CD4-positive, alpha-beta T cell (primary cell): ENCODE measurements around the gene ATP11A. TPM values are rescaled to one million over a fixed set of nuclear protein-coding genes. Genes with fewer than 3 reads are reported as not detected.

Experiments
- ATAC-seq: fragments of 200-7000 bp; cut with Tn5 transposase; one replicate; pipeline ENCODE4 v1.10.0; 2022; ENCODE audit warnings: mild to moderate bottlenecking; ENCODE audit not compliant: poor library complexity
- CTCF ChIA-PET: fragments of 350-600 bp; sonication (Branson Sonifier 250); formaldehyde crosslinking; loops from one replicate; lab custom pipeline; 2021; ENCODE audit warnings: antibody characterized with exemption, inconsistent platforms; lab: Charles Lee
- POLR2A ChIA-PET: fragments of 350-600 bp; sonication (Branson Sonifier 250); formaldehyde crosslinking; loops from one replicate; lab custom pipeline; 2021; ENCODE audit warnings: antibody characterized with exemption, inconsistent platforms; lab: Charles Lee
- DNase-seq, 14 experiments: peaks; one replicate each; pipeline ENCODE4 v3.0.0-alpha.2; 2013 to 2020; ENCODE audit warnings: mixed read lengths in 2 of 14
- H3K27ac ChIP-seq, 2 donors: one replicate each; pipeline versions ENCODE4 v1.5.1 to v1.7.0; 2013; ENCODE audit warnings: low read length in 2 of 2, low read depth in 1 of 2, mild to moderate bottlenecking in 1 of 2
- H3K27me3 ChIP-seq, 2 experiments: 1 replicate in 1 of 2; 2 replicates in 1 of 2; pipeline versions ENCODE4 v1.6.1 to v1.7.0; 2013; ENCODE audit warnings: low read length in 2 of 2, control low read depth in 1 of 2, mild to moderate bottlenecking in 1 of 2, moderate library complexity in 1 of 2; ENCODE audit not compliant: insufficient read depth in 2 of 2, control insufficient read depth in 1 of 2
- H3K36me3 ChIP-seq: one replicate; pipeline ENCODE4 v1.6.1; 2013; ENCODE audit warnings: low read length, control low read depth; ENCODE audit not compliant: insufficient read depth
- H3K4me1 ChIP-seq: one replicate; pipeline ENCODE4 v1.6.1; 2013; ENCODE audit warnings: low read length, control low read depth; ENCODE audit not compliant: insufficient read depth
- H3K4me3 ChIP-seq: one replicate; pipeline ENCODE4 v1.5.1; 2013; ENCODE audit warnings: mild to moderate bottlenecking, low read length, moderate library complexity
- H3K9me3 ChIP-seq, 2 experiments: 1 replicate in 1 of 2; 2 replicates in 1 of 2; pipeline versions ENCODE4 v1.6.1 to v1.7.0; 2013; ENCODE audit warnings: low read length in 2 of 2, mild to moderate bottlenecking in 2 of 2, control low read depth in 1 of 2, moderate library complexity in 1 of 2; ENCODE audit not compliant: control insufficient read depth in 1 of 2, insufficient read depth in 1 of 2
- H3K27ac Mint-ChIP-seq: one replicate; pipeline ENCODE4 v1.8.0; 2020; ENCODE audit warnings: mixed read lengths
- H3K27me3 Mint-ChIP-seq: one replicate; pipeline ENCODE4 v1.8.0; 2021; ENCODE audit warnings: mixed read lengths
- H3K36me3 Mint-ChIP-seq: one replicate; pipeline ENCODE4 v1.8.0; 2021; ENCODE audit warnings: low read depth, mixed read lengths
- H3K4me1 Mint-ChIP-seq: one replicate; pipeline ENCODE4 v1.8.0; 2021; ENCODE audit warnings: low read depth, mixed read lengths
- H3K4me3 Mint-ChIP-seq: one replicate; pipeline ENCODE4 v1.8.0; 2020; ENCODE audit warnings: mild to moderate bottlenecking, mixed read lengths
- H3K9me3 Mint-ChIP-seq: one replicate; pipeline ENCODE4 v1.8.0; 2020; ENCODE audit warnings: mixed read lengths
- intact Hi-C, 2 experiments: fragments of 100-400 bp; cut with DNase I in 1 of 2; cut with micrococcal nuclease in 1 of 2; formaldehyde crosslinking; loops; one replicate each; pipeline versions ENCODE4 v1.15.1 to v1.9.0; 2023 to 2025; cut with DNase I, micrococcal nuclease
- total RNA-seq, 174 experiments: library from RNA in 2 of 174; stranded (reverse) in 2 of 174; gene quantifications; one replicate each; pipeline ENCODE4 v1.2.3 and lab custom pipeline; 2021 to 2026
- TF ChIP-seq, protein P1 (sequence below): fragments of 200-600 bp; IDR thresholded peaks from one replicate; pipeline ENCODE4 v1.8.0; 2022; ENCODE audit warnings: antibody characterized with exemption, mild to moderate bottlenecking

Gene ATP11A
- total RNA-seq, 2 experiments from 2014 or later, result 56.7 to 66.8 TPM

DNA sequence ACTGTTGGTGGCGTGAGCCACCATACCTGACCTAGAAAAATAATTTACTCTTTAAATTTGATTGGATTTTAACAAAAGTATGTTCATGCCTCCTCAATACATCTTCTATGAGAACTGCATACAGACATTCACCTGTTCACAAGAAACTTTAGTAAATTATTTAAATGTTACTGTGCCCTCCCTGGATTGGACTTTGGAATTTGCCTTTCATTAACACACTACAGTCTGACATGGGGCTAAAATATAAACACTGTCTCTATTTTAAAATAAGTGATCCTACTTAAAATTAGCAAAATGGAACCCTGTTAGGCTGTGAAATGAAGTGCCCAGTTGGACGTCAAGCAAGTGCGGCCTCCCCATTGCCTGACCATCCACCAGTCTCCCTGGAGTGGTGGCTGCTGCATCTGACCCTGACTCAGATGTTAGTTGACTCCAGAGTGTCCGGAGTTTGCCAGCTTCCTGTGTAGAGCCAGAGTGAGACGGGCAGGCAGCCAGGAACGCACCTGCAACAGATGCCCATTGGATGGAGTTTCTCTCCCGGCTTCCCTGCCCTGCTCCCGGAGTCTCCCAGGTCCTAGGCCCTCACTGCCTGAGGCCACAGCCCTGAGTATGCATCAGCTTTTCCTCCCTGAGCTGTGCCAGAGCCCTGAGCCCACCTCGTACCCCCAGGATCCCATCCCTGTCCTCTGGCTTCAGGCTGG, 45.9 kb upstream of the ATP11A start:
- H3K4me3 ChIP-seq, result no peak overlapping the region
- no peaks in the 10 kb centered on the region for H3K9me3 ChIP-seq
- ChIA-PET CTCF (no interaction called here), POLR2A (no interaction called here)
- H3K4me3 Mint-ChIP-seq, result no peak overlapping the region
- no peak overlapping the region for H3K27ac ChIP-seq
- ATAC-seq (no peak), DNase-seq (no peak)
- no peak overlapping the region for H3K27ac Mint-ChIP-seq
- H3K27me3 Mint-ChIP-seq, result peaks cover 3% of the 10 kb centered on the region
- H3K36me3 Mint-ChIP-seq, result no peaks in the 10 kb centered on the region
- peaks cover 15% of the 10 kb centered on the region for H3K4me1 ChIP-seq
- H3K4me1 Mint-ChIP-seq, result no peaks in the 10 kb centered on the region
- intact Hi-C loops, result loop anchor here in 1 of 2 experiments (5.0 to 10.0 kb wide), 2 partner anchors 43 to 171 kb away; no protein-coding TSS in a partner anchor
- H3K27me3 ChIP-seq, result peaks cover 0 to 3% of the 10 kb centered on the region in 2 experiments
- TF ChIP-seq, protein P1, sequence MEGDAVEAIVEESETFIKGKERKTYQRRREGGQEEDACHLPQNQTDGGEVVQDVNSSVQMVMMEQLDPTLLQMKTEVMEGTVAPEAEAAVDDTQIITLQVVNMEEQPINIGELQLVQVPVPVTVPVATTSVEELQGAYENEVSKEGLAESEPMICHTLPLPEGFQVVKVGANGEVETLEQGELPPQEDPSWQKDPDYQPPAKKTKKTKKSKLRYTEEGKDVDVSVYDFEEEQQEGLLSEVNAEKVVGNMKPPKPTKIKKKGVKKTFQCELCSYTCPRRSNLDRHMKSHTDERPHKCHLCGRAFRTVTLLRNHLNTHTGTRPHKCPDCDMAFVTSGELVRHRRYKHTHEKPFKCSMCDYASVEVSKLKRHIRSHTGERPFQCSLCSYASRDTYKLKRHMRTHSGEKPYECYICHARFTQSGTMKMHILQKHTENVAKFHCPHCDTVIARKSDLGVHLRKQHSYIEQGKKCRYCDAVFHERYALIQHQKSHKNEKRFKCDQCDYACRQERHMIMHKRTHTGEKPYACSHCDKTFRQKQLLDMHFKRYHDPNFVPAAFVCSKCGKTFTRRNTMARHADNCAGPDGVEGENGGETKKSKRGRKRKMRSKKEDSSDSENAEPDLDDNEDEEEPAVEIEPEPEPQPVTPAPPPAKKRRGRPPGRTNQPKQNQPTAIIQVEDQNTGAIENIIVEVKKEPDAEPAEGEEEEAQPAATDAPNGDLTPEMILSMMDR, result no peak
- no peaks in the 10 kb centered on the region for H3K36me3 ChIP-seq
- H3K9me3 Mint-ChIP-seq, result no peaks in the 10 kb centered on the region

DNA sequence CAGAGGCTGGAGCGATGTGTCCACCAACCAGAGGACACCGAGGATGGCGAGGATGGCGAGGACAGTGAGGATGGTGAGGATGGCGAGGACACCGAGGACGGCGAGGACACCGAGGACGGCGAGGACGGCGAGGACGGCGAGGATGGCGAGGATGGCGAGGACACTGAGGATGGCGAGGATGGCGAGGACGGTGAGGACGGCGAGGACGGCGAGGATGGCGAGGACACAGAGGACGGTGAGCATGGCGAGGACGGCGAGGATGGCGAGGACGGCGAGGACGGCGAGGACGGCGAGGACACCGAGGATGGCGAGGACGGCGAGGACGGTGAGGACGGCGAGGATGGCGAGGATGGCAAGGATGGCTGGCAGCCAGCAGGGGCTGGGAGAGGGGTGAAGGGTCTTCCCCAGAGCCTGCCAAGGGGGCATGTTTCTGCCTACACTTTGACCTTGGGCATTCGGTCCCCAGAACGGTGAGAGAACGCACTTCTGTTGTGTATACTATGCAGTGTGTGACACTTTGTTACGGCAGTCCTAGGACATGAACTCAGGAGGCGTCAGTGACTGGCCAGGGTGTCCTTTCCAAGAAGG, 44.4 kb upstream of the ATP11A start:
- Histone ChIP-seq H3K27me3 (no peaks in the 10 kb centered on the region), H3K9me3 (no peaks in the 10 kb centered on the region), H3K36me3 (no peaks in the 10 kb centered on the region), H3K4me1 (peaks cover 14% of the 10 kb centered on the region), H3K27ac (no peak overlapping the region), H3K4me3 (no peak overlapping the region)
- CTCF ChIA-PET, result no interaction called here
- Mint-ChIP-seq H3K27ac (no peak overlapping the region), H3K36me3 (no peaks in the 10 kb centered on the region), H3K4me1 (no peaks in the 10 kb centered on the region), H3K27me3 (no peaks in the 10 kb centered on the region), H3K9me3 (no peaks in the 10 kb centered on the region), H3K4me3 (no peak overlapping the region)
- no peak for ATAC-seq
- TF ChIP-seq, protein P1, result no peak
- POLR2A ChIA-PET, result no interaction called here
- DNase-seq, result no peak
- intact Hi-C loops, result loop anchor here in 1 of 2 experiments (10.0 kb wide), 1 partner anchor 169 kb away; no protein-coding TSS in a partner anchor

GRCh38 chr13:112647256-112647655, 42.6 kb upstream of the ATP11A start:
- no peaks in the 10 kb centered on the region for H3K27me3 Mint-ChIP-seq
- Histone ChIP-seq H3K27me3 (no peaks in the 10 kb centered on the region), H3K9me3 (no peaks in the 10 kb centered on the region), H3K4me1 (peaks cover 1% of the 10 kb centered on the region), H3K36me3 (no peaks in the 10 kb centered on the region), H3K27ac (no peak overlapping the region), H3K4me3 (no peak overlapping the region)
- ChIA-PET CTCF (no interaction called here), POLR2A (no interaction called here)
- intact Hi-C loops, result loop anchor here in 1 of 2 experiments (10.0 kb wide), 1 partner anchor 168 kb away; no protein-coding TSS in a partner anchor
- ATAC-seq (no peak), DNase-seq (no peak)
- no peaks in the 10 kb centered on the region for H3K9me3 Mint-ChIP-seq
- no peak overlapping the region for H3K4me3 Mint-ChIP-seq
- H3K36me3 Mint-ChIP-seq, result no peaks in the 10 kb centered on the region
- TF ChIP-seq, protein P1, result no peak
- no peak overlapping the region for H3K27ac Mint-ChIP-seq
- no peaks in the 10 kb centered on the region for H3K4me1 Mint-ChIP-seq
